SH-SY5Y (cell line): ENCODE data around the gene INAVA.

ENCODE experiments used
- GATA2 ChIP-seq: IDR thresholded peaks from 2 replicates; pipeline ENCODE4 v1.6.1; 2011; ENCODE audit warnings: mild to moderate bottlenecking, low read depth, low read length
- GATA3 ChIP-seq: IDR thresholded peaks from 2 replicates; pipeline ENCODE4 v1.6.1; 2011; ENCODE audit warnings: low read depth, mild to moderate bottlenecking, low read length, moderate library complexity

Gene INAVA

GRCh38 chr1:200951016-200951415 is 56.3 kb downstream of the INAVA start:
- TF ChIP-seq GATA2: no peak
- no peak for TF ChIP-seq GATA3

- TF ChIP-seq GATA3 (no peak), GATA2 (no peak)
Observed at GRCh38 chr1:200954434-200954833, 59.7 kb downstream of the INAVA start.

GRCh38 chr1:200958597-200958996 is 63.9 kb downstream of the INAVA start:
- TF ChIP-seq GATA2 (no peak), GATA3 (no peak)

GRCh38 chr1:200959411-200959921 is 64.8 kb downstream of the INAVA start:
- TF ChIP-seq GATA3: no peak
- TF ChIP-seq GATA2: no peak

GRCh38 chr1:200960236-200960947 is 65.7 kb downstream of the INAVA start:
- TF ChIP-seq GATA2: no peak
- no peak for TF ChIP-seq GATA3

GRCh38 chr1:200960948-200961340 is 66.2 kb downstream of the INAVA start:
- no peak for TF ChIP-seq GATA2

GRCh38 chr1:200962631-200963030 is 67.9 kb downstream of the INAVA start:
- TF ChIP-seq GATA2: no peak

GRCh38 chr1:200963076-200963475 is 68.4 kb downstream of the INAVA start:
- TF ChIP-seq GATA3 (no peak), GATA2 (no peak)
